GM23248 (cell line): ENCODE measurements around the gene MRPL10. TPM values are rescaled to one million over a fixed set of nuclear protein-coding genes. Genes with fewer than 3 reads are reported as not detected.
A peak's percentile ranks its signal among the peaks of the same experiment; 100 is the strongest.

Experiments used
- DNase-seq: peaks from one replicate; pipeline ENCODE4 v3.0.0-alpha.2; 2015
- H2AFZ ChIP-seq: fragments of 200-600 bp; sonication (generic); 2 replicates; pipeline ENCODE4 v1.6.1; 2016; ENCODE audit warnings: antibody characterized with exemption
- H3F3A ChIP-seq: fragments of 200-600 bp; sonication (generic); 2 replicates; pipeline ENCODE4 v1.6.1; 2016; ENCODE audit warnings: mild to moderate bottlenecking, antibody characterized with exemption, mixed run types; ENCODE audit not compliant: insufficient read depth
- H3K27ac ChIP-seq: fragments of 200-600 bp; sonication (generic); 2 replicates; pipeline ENCODE4 v1.5.1; 2016; ENCODE audit warnings: mild to moderate bottlenecking
- H3K27me3 ChIP-seq: fragments of 200-600 bp; sonication (generic); replicated peaks from 2 replicates; pipeline ENCODE4 v1.6.1; 2016; ENCODE audit warnings: mild to moderate bottlenecking; ENCODE audit not compliant: insufficient read depth
- H3K36me3 ChIP-seq: fragments of 200-600 bp; sonication (generic); 2 replicates; pipeline ENCODE4 v1.6.1; 2016; ENCODE audit warnings: low read depth, mild to moderate bottlenecking
- H3K4me1 ChIP-seq: fragments of 200-600 bp; sonication (generic); 2 replicates; pipeline ENCODE4 v1.6.1; 2016; ENCODE audit warnings: mild to moderate bottlenecking; ENCODE audit not compliant: insufficient read depth
- H3K4me2 ChIP-seq: fragments of 200-600 bp; sonication (generic); one replicate; pipeline ENCODE4 v1.6.1; 2016; ENCODE audit warnings: mild to moderate bottlenecking; ENCODE audit not compliant: unreplicated experiment
- H3K4me3 ChIP-seq: fragments of 200-600 bp; sonication (generic); 2 replicates; pipeline ENCODE4 v1.5.1; 2016; ENCODE audit warnings: mild to moderate bottlenecking
- H3K79me2 ChIP-seq: fragments of 200-600 bp; sonication (generic); 2 replicates; pipeline ENCODE4 v1.6.1; 2016; ENCODE audit warnings: mild to moderate bottlenecking; ENCODE audit not compliant: insufficient read depth
- H3K9ac ChIP-seq: fragments of 200-600 bp; sonication (generic); 2 replicates; pipeline ENCODE4 v1.6.1; 2016; ENCODE audit warnings: mild to moderate bottlenecking
- H3K9me2 ChIP-seq: fragments of 200-600 bp; sonication (generic); 2 replicates; pipeline ENCODE4 v1.6.1; 2016; ENCODE audit warnings: mixed run types, mild to moderate bottlenecking, moderate library complexity; ENCODE audit not compliant: insufficient read depth
- H3K9me3 ChIP-seq: fragments of 200-600 bp; sonication (generic); one replicate; pipeline ENCODE4 v1.6.1; 2017; ENCODE audit warnings: low read depth
- H4K20me1 ChIP-seq: fragments of 200-600 bp; sonication (generic); 2 replicates; pipeline ENCODE4 v1.6.0; 2016; ENCODE audit not compliant: insufficient read depth
- EZH2 ChIP-seq: fragments of 200-600 bp; sonication (generic); IDR thresholded peaks from 2 replicates; pipeline ENCODE4 v1.6.1; 2018; ENCODE audit warnings: antibody characterized with exemption, mild to moderate bottlenecking; ENCODE audit not compliant: insufficient read depth, poor library complexity, severe bottlenecking
- EZH2phosphoT487 ChIP-seq: fragments of 200-600 bp; sonication (generic); IDR thresholded peaks from 2 replicates; pipeline ENCODE4 v1.6.1; 2018; ENCODE audit warnings: antibody characterized with exemption, moderate library complexity, mild to moderate bottlenecking, low read depth; ENCODE audit not compliant: insufficient read depth
- WGBS, 2 experiments: methylation state at CpG; one replicate each; pipeline ENCODE4 v1.1.6; 2015 to 2017; ENCODE audit warnings: low lambda C conversion rate in 2 of 2, low coverage in 1 of 2; ENCODE audit errors: missing lambda C conversion rate in 2 of 2; 5-methylcytosine and 5-hydroxymethylcytosine counted together
- in situ Hi-C: fragments of 300-500 bp; cut with MboI; formaldehyde crosslinking; loops from 2 replicates; pipeline ENCODE4 v1.15.0; 2020
- polyA plus RNA-seq: library from polyadenylated mRNA; unstranded; fragments of >200 nt; fragmentation: Nextera tagmentation; extraction: Ambion mirVana; gene quantifications from 2 replicates; pipeline ENCODE4 v1.2.1, GENCODE V29; 2016
- total RNA-seq: library from RNA; depleted of rRNA; stranded (reverse); fragments of >200 nt; shearing (Covaris generic); gene quantifications from 2 replicates; pipeline ENCODE4 v1.2.3, GENCODE V29; 2014; rRNA removed

The MRPL10 gene
- total RNA-seq = 24.8 and 37.3 TPM in 2 replicates
- polyA plus RNA-seq = 30.6 and 35.1 TPM in 2 replicates

- TF ChIP-seq EZH2 (no peak), EZH2phosphoT487 (no peak)
- 1% methylated on average over 32 to 42 of the region's 42 CpGs for WGBS, 2 experiments
- peak; percentile 97 for DNase-seq
- no peaks in the 10 kb centered on the region for H4K20me1 ChIP-seq
- H3K9me3 ChIP-seq = no peaks in the 10 kb centered on the region
- H3K36me3 ChIP-seq = peaks cover 1% of the 10 kb centered on the region; the same call in 1 of the 2 replicates
- H3K79me2 ChIP-seq = peaks cover 27% of the 10 kb centered on the region
- peaks cover 13% of the 10 kb centered on the region; the same call in 1 of the 2 replicates for H3F3A ChIP-seq
- H3K9ac ChIP-seq = peak within 1 kb of the TSS; percentile 81
- peak within 1 kb of the TSS; percentile 86 for H3K4me3 ChIP-seq
- peaks cover 9% of the 10 kb centered on the region; the same call in 1 of the 2 replicates for H3K4me1 ChIP-seq
- peak within 1 kb of the TSS; percentile 75 for H3K4me2 ChIP-seq
- in situ Hi-C loops = no loop called here
- no peaks in the 10 kb centered on the region for H3K27me3 ChIP-seq
- no peaks in the 10 kb centered on the region for H3K9me2 ChIP-seq
- H3K27ac ChIP-seq = peak within 1 kb of the TSS; percentile 63
- H2AFZ ChIP-seq = peak within 1 kb of the TSS; percentile 81
These were observed at the start of gene MRPL10, which contains the start of gene LRRC46 for GRCh38 chr17:47831003-47831933. MRPL10 (minus strand) TSS chr17:47831541; CDS start chr17:47831511, 30 bp downstream. LRRC46 (plus strand) TSS chr17:47831670; CDS start chr17:47831990, 320 bp downstream.

- Histone ChIP-seq H3F3A (peaks cover 23% of the 10 kb centered on the region), H3K4me1 (peaks cover 30% of the 10 kb centered on the region), H3K4me3 (no peak overlapping the region), H3K4me2 (no peak overlapping the region), H2AFZ (no peak overlapping the region), H3K36me3 (no peaks in the 10 kb centered on the region), H4K20me1 (no peaks in the 10 kb centered on the region), H3K9me3 (no peaks in the 10 kb centered on the region), H3K79me2 (no peaks in the 10 kb centered on the region), H3K27me3 (no peaks in the 10 kb centered on the region), H3K27ac (no peak overlapping the region), H3K9ac (no peak overlapping the region), H3K9me2 (no peaks in the 10 kb centered on the region)
- no peak for DNase-seq
- in situ Hi-C loops = no loop called here
- TF ChIP-seq EZH2 (no peak), EZH2phosphoT487 (no peak)
- WGBS, 2 experiments = 86 to 87% methylated on average over 8 of the region's 8 CpGs
These were observed 48.6 kb upstream of the MRPL10 start for GRCh38 chr17:47879776-47880454.

- 34 to 39% methylated on average over 2 of the region's 2 CpGs for WGBS, 2 experiments
- 0 out of 2 replicates have a peak overlapping the region, but pooled peaks have one; percentile 14 for H3K9ac ChIP-seq
- in situ Hi-C loops = no loop called here
- DNase-seq = peak; percentile 79
- peak overlapping the region; percentile 66 for H3K4me2 ChIP-seq
- no peak for TF ChIP-seq EZH2
- no peak for TF ChIP-seq EZH2phosphoT487
- H3K4me3 ChIP-seq = no peak overlapping the region
- H3K9me3 ChIP-seq = no peaks in the 10 kb centered on the region
- H3K4me1 ChIP-seq = peaks cover 30% of the 10 kb centered on the region
- H2AFZ ChIP-seq = peak overlapping the region; percentile 46
- no peaks in the 10 kb centered on the region for H3K79me2 ChIP-seq
- H3K27ac ChIP-seq = peak overlapping the region; percentile 54
- H3K36me3 ChIP-seq = no peaks in the 10 kb centered on the region
- peaks cover 23% of the 10 kb centered on the region for H3F3A ChIP-seq
- no peaks in the 10 kb centered on the region for H3K9me2 ChIP-seq
- H4K20me1 ChIP-seq = no peaks in the 10 kb centered on the region
- H3K27me3 ChIP-seq = no peaks in the 10 kb centered on the region
These were observed 47.8 kb upstream of the MRPL10 start for GRCh38 chr17:47879028-47879585.
